Measurements from ENCODE around the gene C3orf80.
"Not testable (repeated sequence)": the region's sequence is repeated elsewhere in the genome, so short reads cannot be mapped to it uniquely, and the experiment has no call there.

Gene C3orf80

GRCh38 chr3:160225176-160226025 lies at the start of gene C3orf80:
C3orf80 (plus strand) TSS chr3:160225422; CDS start chr3:160225636, 214 bp downstream.
- in situ Hi-C loops (cut with MboI; ENCODE audit: low sequenced_read_pairs) = no loop called here

GRCh38 chr3:160176923-160177322 lies 48.3 kb upstream of the C3orf80 start:
- in situ Hi-C loops (cut with MboI; ENCODE audit: low sequenced_read_pairs) = no loop called here

GRCh38 chr3:160178661-160179060 lies 46.6 kb upstream of the C3orf80 start:
- in situ Hi-C loops (cut with MboI; ENCODE audit: low sequenced_read_pairs) = not testable (repeated sequence)

GRCh38 chr3:160179403-160179802 lies 45.8 kb upstream of the C3orf80 start:
- in situ Hi-C loops (cut with MboI; ENCODE audit: low sequenced_read_pairs) = not testable (repeated sequence)

- in situ Hi-C loops (cut with MboI; ENCODE audit: low sequenced_read_pairs) = no loop called here
Measured at GRCh38 chr3:160179906-160180305, 45.3 kb upstream of the C3orf80 start.

- in situ Hi-C loops (cut with MboI; ENCODE audit: low sequenced_read_pairs) = no loop called here
Measured at GRCh38 chr3:160180581-160181216, 44.5 kb upstream of the C3orf80 start.

- in situ Hi-C loops (cut with MboI; ENCODE audit: low sequenced_read_pairs) = no loop called here
Measured at GRCh38 chr3:160183345-160184076, 41.7 kb upstream of the C3orf80 start.

GRCh38 chr3:160184655-160185054 lies 40.6 kb upstream of the C3orf80 start:
- in situ Hi-C loops (cut with MboI; ENCODE audit: low sequenced_read_pairs) = no loop called here

- in situ Hi-C loops (cut with MboI; ENCODE audit: low sequenced_read_pairs) = no loop called here
Measured at GRCh38 chr3:160185751-160186150, 39.5 kb upstream of the C3orf80 start.

- in situ Hi-C loops (cut with MboI; ENCODE audit: low sequenced_read_pairs) = no loop called here
Measured at GRCh38 chr3:160187288-160187687, 37.9 kb upstream of the C3orf80 start.

- in situ Hi-C loops (cut with MboI; ENCODE audit: low sequenced_read_pairs) = no loop called here
Measured at GRCh38 chr3:160192310-160193029, 32.8 kb upstream of the C3orf80 start.

GRCh38 chr3:160193644-160194192 lies 31.5 kb upstream of the C3orf80 start:
- in situ Hi-C loops (cut with MboI; ENCODE audit: low sequenced_read_pairs) = no loop called here

- in situ Hi-C loops (cut with MboI; ENCODE audit: low sequenced_read_pairs) = no loop called here
Measured at GRCh38 chr3:160194438-160194837, 30.8 kb upstream of the C3orf80 start.

GRCh38 chr3:160195106-160195505 lies 30.1 kb upstream of the C3orf80 start:
- in situ Hi-C loops (cut with MboI; ENCODE audit: low sequenced_read_pairs) = no loop called here

- in situ Hi-C loops (cut with MboI; ENCODE audit: low sequenced_read_pairs) = no loop called here
Measured at GRCh38 chr3:160196511-160197104, 28.6 kb upstream of the C3orf80 start.

- in situ Hi-C loops (cut with MboI; ENCODE audit: low sequenced_read_pairs) = no loop called here
Measured at GRCh38 chr3:160199108-160199507, 26.1 kb upstream of the C3orf80 start.

- in situ Hi-C loops (cut with MboI; ENCODE audit: low sequenced_read_pairs) = no loop called here
Measured at GRCh38 chr3:160200353-160200752, 24.9 kb upstream of the C3orf80 start.

GRCh38 chr3:160204396-160205011 lies 20.7 kb upstream of the C3orf80 start:
- in situ Hi-C loops (cut with MboI; ENCODE audit: low sequenced_read_pairs) = not testable (repeated sequence)

GRCh38 chr3:160205606-160206005 lies 19.6 kb upstream of the C3orf80 start:
- in situ Hi-C loops (cut with MboI; ENCODE audit: low sequenced_read_pairs) = no loop called here

- in situ Hi-C loops (cut with MboI; ENCODE audit: low sequenced_read_pairs) = no loop called here
Measured at GRCh38 chr3:160210341-160210740, 14.9 kb upstream of the C3orf80 start.

All from HL-60/S4 treated with phorbol 12-myristate 13-acetate at 8.2 ng/mL for 4 days and 3 days (cell line).